Esophagus mucosa (tissue), 1 donor: ENCODE measurements around the gene VAMP5. TPM values are rescaled to one million over a fixed set of nuclear protein-coding genes. Genes with fewer than 3 reads are reported as not detected.

Source experiments
- ATAC-seq: fragments of 200-7000 bp; cut with Tn5 transposase; one replicate; pipeline ENCODE4 v1.9.1; 2020
- total RNA-seq: library from RNA; stranded (reverse); gene quantifications from one replicate; pipeline ENCODE4 v1.2.4, GENCODE V29; 2023
- donor health status: DM: yes; HTN: yes; CAD: no.

The VAMP5 gene
- total RNA-seq, 1 donor from 2014 or later, result 24.2 TPM

DNA sequence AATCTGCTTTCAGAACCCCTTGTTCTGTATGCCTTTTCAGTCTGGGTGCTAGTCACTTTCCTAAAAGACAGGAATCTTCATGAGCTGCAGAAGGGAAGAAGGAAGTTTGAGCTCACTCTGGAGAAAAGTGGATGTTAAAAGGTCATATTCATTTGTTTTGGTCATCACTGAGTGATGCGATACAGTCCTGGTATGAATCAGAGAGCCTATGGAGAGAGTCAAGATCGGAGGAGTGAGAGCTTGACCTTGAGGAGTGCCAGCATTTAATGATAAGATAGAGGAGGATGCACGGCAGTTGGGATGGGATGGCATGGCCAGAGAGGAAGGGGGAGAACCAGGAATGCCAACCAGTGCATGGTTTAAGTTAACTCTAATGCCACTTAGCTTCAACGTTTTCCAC, 51.4 kb downstream of the VAMP5 start:
- no peak for ATAC-seq

DNA sequence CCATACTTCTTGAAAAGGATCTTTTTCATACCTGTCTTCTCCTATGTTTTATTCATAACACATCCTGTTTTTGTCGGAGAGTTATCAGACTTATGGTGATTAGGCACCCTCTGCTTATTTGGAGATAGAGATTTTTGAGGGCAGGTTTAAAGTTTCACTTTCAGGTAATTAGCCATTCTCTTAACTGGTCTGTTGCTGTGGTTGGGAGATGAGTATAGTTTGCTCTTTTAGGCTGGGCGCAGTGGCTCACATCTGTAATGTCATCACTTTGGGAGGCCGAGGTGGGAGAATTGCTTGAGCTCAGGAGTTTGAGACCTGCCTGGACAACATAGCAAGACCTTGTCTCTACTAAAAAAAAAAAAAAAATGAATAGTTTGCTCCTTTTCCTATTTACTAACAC, 58.5 kb downstream of the VAMP5 start:
- no peak for ATAC-seq

Other genes with a start within 250 kb of the VAMP5 start
- 77.9 TPM for gene RETSAT, start 229.9 kb upstream of the VAMP5 start, total RNA-seq
- gene ELMOD3, start 229.7 kb upstream of the VAMP5 start, total RNA-seq, result 8.1 TPM
- 295 TPM for gene CAPG, start 174.1 kb upstream of the VAMP5 start, total RNA-seq
- 0.12 TPM for gene SH2D6, start 165.7 kb upstream of the VAMP5 start, total RNA-seq
- 235 TPM for gene MAT2A, start 45.3 kb upstream of the VAMP5 start, total RNA-seq
- 26.5 TPM for gene GGCX, start 22.9 kb upstream of the VAMP5 start, total RNA-seq
- 264 TPM for gene VAMP8, start 6.8 kb upstream of the VAMP5 start, total RNA-seq
- 95.2 TPM for gene RNF181, start 11.3 kb downstream of the VAMP5 start, total RNA-seq
- gene TMEM150A, start 18.3 kb downstream of the VAMP5 start, total RNA-seq, result 7.9 TPM
- 23.7 TPM for gene C2orf68, start 27.6 kb downstream of the VAMP5 start, total RNA-seq
- 28.2 TPM for gene USP39, start 31.8 kb downstream of the VAMP5 start, total RNA-seq
- 0.84 TPM for gene SFTPB, start 83.8 kb downstream of the VAMP5 start, total RNA-seq
- 0.44 TPM for gene GNLY, start 109.9 kb downstream of the VAMP5 start, total RNA-seq
- 1.2 TPM for gene ATOH8, start 169.6 kb downstream of the VAMP5 start, total RNA-seq